Endodermal cell (in vitro differentiated cells): ENCODE measurements around the gene CLCNKA. TPM values are rescaled to one million over a fixed set of nuclear protein-coding genes. Genes with fewer than 3 reads are reported as not detected.

Source experiments
- DNase-seq: peaks from one replicate; pipeline ENCODE4 v3.0.0-alpha.2; 2017
- H3K27ac ChIP-seq: 2 replicates; pipeline ENCODE4 v1.5.1; 2013; ENCODE audit warnings: mild to moderate bottlenecking, low read depth, low read length, moderate library complexity
- H3K27me3 ChIP-seq: 2 replicates; pipeline ENCODE4 v1.6.1; 2013; ENCODE audit warnings: mild to moderate bottlenecking, low read length, moderate library complexity; ENCODE audit not compliant: insufficient read depth, control insufficient read depth, poor library complexity, severe bottlenecking
- H3K36me3 ChIP-seq: 2 replicates; pipeline ENCODE4 v1.7.0; 2013; ENCODE audit warnings: mild to moderate bottlenecking, low read length, moderate library complexity; ENCODE audit not compliant: control insufficient read depth, insufficient read depth
- H3K4me1 ChIP-seq: one replicate; pipeline ENCODE4 v1.7.0; 2013; ENCODE audit warnings: low read length; ENCODE audit not compliant: control insufficient read depth, insufficient read depth
- H3K4me3 ChIP-seq: 2 replicates; pipeline ENCODE4 v1.5.1; 2013; ENCODE audit warnings: mild to moderate bottlenecking, low read length, moderate library complexity
- H3K9ac ChIP-seq: 2 replicates; pipeline ENCODE4 v1.6.1; 2013; ENCODE audit warnings: mild to moderate bottlenecking, low read length, moderate library complexity; ENCODE audit not compliant: poor library complexity, severe bottlenecking; ENCODE audit errors: extremely low read depth
- H3K9me3 ChIP-seq: 2 replicates; pipeline ENCODE4 v1.6.1; 2013; ENCODE audit warnings: mild to moderate bottlenecking, low read length, moderate library complexity; ENCODE audit not compliant: control insufficient read depth
- H3K27ac Mint-ChIP-seq: 2 replicates; pipeline ENCODE4 v1.8.0; 2020; ENCODE audit warnings: mixed read lengths
- H3K27me3 Mint-ChIP-seq: 2 replicates; pipeline ENCODE4 v1.8.0; 2021; ENCODE audit warnings: mild to moderate bottlenecking, mixed read lengths; ENCODE audit not compliant: insufficient read depth
- H3K36me3 Mint-ChIP-seq: 2 replicates; pipeline ENCODE4 v1.8.0; 2020; ENCODE audit warnings: low read depth, mixed read lengths
- H3K4me1 Mint-ChIP-seq: 2 replicates; pipeline ENCODE4 v1.8.0; 2020; ENCODE audit warnings: mixed read lengths
- H3K4me3 Mint-ChIP-seq: 2 replicates; pipeline ENCODE4 v1.8.0; 2020; ENCODE audit warnings: mild to moderate bottlenecking, moderate library complexity, mixed read lengths
- H3K9me3 Mint-ChIP-seq: 2 replicates; pipeline ENCODE4 v1.8.0; 2020; ENCODE audit warnings: mild to moderate bottlenecking, mixed read lengths
- CTCF ChIP-seq: fragments of 200-600 bp; sonication (generic); conservative IDR thresholded peaks from 2 replicates; pipeline ENCODE4 v1.5.0; 2021; ENCODE audit warnings: antibody characterized with exemption, mild to moderate bottlenecking
- WGBS, 2 experiments: methylation state at CpG; one replicate each; pipeline versions ENCODE4 v1.1.5 to v1.1.7; 2013; ENCODE audit warnings: missing lambda C conversion rate in 2 of 2, mixed read lengths in 1 of 2; ENCODE audit not compliant: insufficient coverage in 1 of 2, insufficient read length in 1 of 2; 5-methylcytosine and 5-hydroxymethylcytosine counted together
- total RNA-seq, 2 donors: library from RNA; stranded (reverse); fragmentation: NEBNext Ultra II Directional in 1 of 2; extraction: Animal tissue kit (Norgen Biotek cat#: 25700) in 1 of 2; gene quantifications; 2 replicates in 1 of 2; 3 replicates in 1 of 2; pipeline ENCODE4 v1.2.1, GENCODE V29; 2021

CLCNKA gene
- total RNA-seq, 2 donors from 2014 or later, result 3.2 to 3.5 TPM

GRCh38 chr1:16063921-16064320 lies 42.1 kb downstream of the CLCNKA start:
- no peak for DNase-seq
- Mint-ChIP-seq H3K9me3 (no peaks in the 10 kb centered on the region), H3K36me3 (no peaks in the 10 kb centered on the region), H3K4me3 (no peak overlapping the region), H3K27me3 (peaks cover 21% of the 10 kb centered on the region), H3K4me1 (peaks cover 18% of the 10 kb centered on the region), H3K27ac (no peak overlapping the region)
- H3K9ac ChIP-seq, result no peak overlapping the region
- no peaks in the 10 kb centered on the region for H3K4me1 ChIP-seq
- H3K4me3 ChIP-seq, result no peak overlapping the region
- TF ChIP-seq CTCF, result no peak
- no peaks in the 10 kb centered on the region for H3K9me3 ChIP-seq
- no peaks in the 10 kb centered on the region for H3K27me3 ChIP-seq
- 69 to 72% methylated on average over 9 of the region's 9 CpGs for WGBS, 2 experiments
- no peak overlapping the region for H3K27ac ChIP-seq
- no peaks in the 10 kb centered on the region for H3K36me3 ChIP-seq

GRCh38 chr1:16064536-16065268 lies 42.9 kb downstream of the CLCNKA start:
- H3K36me3 ChIP-seq, result no peaks in the 10 kb centered on the region
- Mint-ChIP-seq H3K27ac (no peak overlapping the region), H3K4me1 (peaks cover 18% of the 10 kb centered on the region), H3K9me3 (no peaks in the 10 kb centered on the region), H3K36me3 (no peaks in the 10 kb centered on the region), H3K4me3 (no peak overlapping the region), H3K27me3 (peaks cover 21% of the 10 kb centered on the region)
- WGBS, 2 experiments, result 77 to 83% methylated on average over 6 to 13 of the region's 13 CpGs
- no peak overlapping the region for H3K27ac ChIP-seq
- no peak overlapping the region for H3K9ac ChIP-seq
- H3K27me3 ChIP-seq, result no peaks in the 10 kb centered on the region
- no peak for DNase-seq
- no peak for TF ChIP-seq CTCF
- H3K4me1 ChIP-seq, result no peaks in the 10 kb centered on the region
- H3K9me3 ChIP-seq, result no peaks in the 10 kb centered on the region
- H3K4me3 ChIP-seq, result no peak overlapping the region

GRCh38 chr1:16065269-16065576 lies 43.4 kb downstream of the CLCNKA start:
- H3K4me1 ChIP-seq, result no peaks in the 10 kb centered on the region
- H3K27ac ChIP-seq, result no peak overlapping the region
- no peak overlapping the region for H3K27ac Mint-ChIP-seq
- H3K27me3 Mint-ChIP-seq, result peaks cover 24% of the 10 kb centered on the region
- no peaks in the 10 kb centered on the region for H3K9me3 ChIP-seq
- H3K4me1 Mint-ChIP-seq, result peaks cover 18% of the 10 kb centered on the region
- H3K27me3 ChIP-seq, result no peaks in the 10 kb centered on the region
- no peaks in the 10 kb centered on the region for H3K36me3 Mint-ChIP-seq
- no peak overlapping the region for H3K4me3 Mint-ChIP-seq
- no peak overlapping the region for H3K4me3 ChIP-seq
- no peak overlapping the region for H3K9ac ChIP-seq
- WGBS, 2 experiments, result 77 to 85% methylated on average over 4 to 8 of the region's 8 CpGs
- no peak for TF ChIP-seq CTCF
- H3K9me3 Mint-ChIP-seq, result no peaks in the 10 kb centered on the region
- no peaks in the 10 kb centered on the region for H3K36me3 ChIP-seq
- DNase-seq, result no peak
